Esophagus muscularis mucosa (tissue), 3 donors: ENCODE measurements around the gene CHD2.

Experiments
- CTCF ChIP-seq, 3 experiments: fragments of 200-600 bp in 2 of 3; fragments of 450-650 bp in 1 of 3; sonication (generic) in 2 of 3; IDR thresholded peaks; one replicate each; pipeline ENCODE4 v1.5.1; 2017 to 2019; ENCODE audit warnings: antibody characterized with exemption in 3 of 3, mild to moderate bottlenecking in 2 of 3, moderate library complexity in 1 of 3
- POLR2AphosphoS5 ChIP-seq, 2 donors: sonication (generic); formaldehyde crosslinking; IDR thresholded peaks; one replicate each; pipeline ENCODE4 v1.6.1; 2017; ENCODE audit warnings: antibody characterized with exemption in 2 of 2

GRCh38 chr15:92907229-92907628, 7.1 kb downstream of the CHD2 start:
- TF ChIP-seq POLR2AphosphoS5 (IDR thresholded peaks at IDR 0.05) (no peak), CTCF (IDR thresholded peaks at IDR 0.05) (no peak)
